ENCODE measurements around the gene RFESD. TPM values are rescaled to one million over a fixed set of nuclear protein-coding genes. Genes with fewer than 3 reads are reported as not detected.

The RFESD gene
- total RNA-seq, 2 donors from 2014 or later, result 4.0 to 14.8 TPM

DNA sequence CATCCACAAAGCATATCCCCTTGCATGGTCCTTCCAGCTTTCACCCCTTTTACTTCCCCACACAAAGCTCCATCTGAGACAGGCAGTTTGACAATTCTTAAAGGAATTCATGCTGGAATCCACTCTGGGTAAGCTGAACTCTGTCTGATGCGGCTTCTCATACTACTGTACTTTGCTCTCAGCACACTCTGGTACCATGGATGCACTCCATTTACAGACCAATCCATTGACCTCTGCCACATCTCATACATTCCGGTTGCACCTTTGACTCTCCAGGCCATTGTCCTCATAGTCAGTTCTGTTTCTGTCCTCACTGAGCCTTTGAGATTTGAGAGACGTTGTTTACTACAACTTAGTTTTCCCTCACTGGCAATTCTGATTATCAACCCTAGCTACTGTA, 24.0 kb downstream of the RFESD start:
- intact Hi-C loops (cut with DNase I), result no loop called here
- WGBS, result 96% methylated on average over 3 of the region's 3 CpGs

DNA sequence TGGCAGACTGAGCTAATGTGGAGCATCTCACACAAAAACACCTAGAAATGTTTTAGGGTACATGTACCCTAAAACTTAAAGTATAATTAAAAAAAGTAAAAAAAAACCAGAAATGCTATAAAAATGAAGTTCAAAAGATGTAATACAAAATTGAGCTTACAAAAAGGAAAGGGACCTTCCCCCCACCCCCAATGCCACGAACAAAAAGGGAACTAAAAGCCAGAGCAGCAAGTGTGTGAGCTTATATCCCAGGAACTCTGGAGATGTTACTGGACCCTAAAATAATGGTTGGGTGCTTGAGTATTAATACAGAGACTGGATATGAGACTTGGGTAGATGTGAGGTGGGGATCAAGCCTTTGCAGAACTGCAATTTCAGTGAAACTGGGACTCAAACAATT, 25.2 kb downstream of the RFESD start:
- H3K4me1 ChIP-seq (replicated peaks), result no peaks in the 10 kb centered on the region
- DNase-seq (ENCODE audit: low spot score), result no peak
- no peak overlapping the region for H3K27ac ChIP-seq
- H3K9me3 ChIP-seq, result no peaks in the 10 kb centered on the region
- H3K36me3 ChIP-seq, result no peaks in the 10 kb centered on the region
- WGBS, result 87% methylated on average over 1 of the region's 1 CpG
- intact Hi-C loops (cut with DNase I), result no loop called here
- TF ChIP-seq POLR2A (IDR thresholded peaks at IDR 0.05), result no peak
- TF ChIP-seq, protein P1, sequence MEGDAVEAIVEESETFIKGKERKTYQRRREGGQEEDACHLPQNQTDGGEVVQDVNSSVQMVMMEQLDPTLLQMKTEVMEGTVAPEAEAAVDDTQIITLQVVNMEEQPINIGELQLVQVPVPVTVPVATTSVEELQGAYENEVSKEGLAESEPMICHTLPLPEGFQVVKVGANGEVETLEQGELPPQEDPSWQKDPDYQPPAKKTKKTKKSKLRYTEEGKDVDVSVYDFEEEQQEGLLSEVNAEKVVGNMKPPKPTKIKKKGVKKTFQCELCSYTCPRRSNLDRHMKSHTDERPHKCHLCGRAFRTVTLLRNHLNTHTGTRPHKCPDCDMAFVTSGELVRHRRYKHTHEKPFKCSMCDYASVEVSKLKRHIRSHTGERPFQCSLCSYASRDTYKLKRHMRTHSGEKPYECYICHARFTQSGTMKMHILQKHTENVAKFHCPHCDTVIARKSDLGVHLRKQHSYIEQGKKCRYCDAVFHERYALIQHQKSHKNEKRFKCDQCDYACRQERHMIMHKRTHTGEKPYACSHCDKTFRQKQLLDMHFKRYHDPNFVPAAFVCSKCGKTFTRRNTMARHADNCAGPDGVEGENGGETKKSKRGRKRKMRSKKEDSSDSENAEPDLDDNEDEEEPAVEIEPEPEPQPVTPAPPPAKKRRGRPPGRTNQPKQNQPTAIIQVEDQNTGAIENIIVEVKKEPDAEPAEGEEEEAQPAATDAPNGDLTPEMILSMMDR (IDR thresholded peaks at IDR 0.05), result no peak
- no peak for TF ChIP-seq POLR2AphosphoS5 (IDR thresholded peaks at IDR 0.05)
- no peaks in the 10 kb centered on the region for H3K27me3 ChIP-seq (replicated peaks; ENCODE audit: insufficient read depth)
- no peak overlapping the region for H3K4me3 ChIP-seq

More for the DNA sequence above, 24.0 kb downstream of the RFESD start:
- Histone ChIP-seq H3K27ac (peak overlapping the region; percentile 43 to 45), H3K4me1 (replicated peaks) (no peaks in the 10 kb centered on the region), H3K27me3 (replicated peaks; ENCODE audit: insufficient read depth) (no peaks in the 10 kb centered on the region), H3K9me3 (no peaks in the 10 kb centered on the region), H3K4me3 (no peak overlapping the region), H3K36me3 (no peaks in the 10 kb centered on the region)
- TF ChIP-seq, protein P1 (IDR thresholded peaks at IDR 0.05), result no peak
- no peak for TF ChIP-seq POLR2AphosphoS5 (IDR thresholded peaks at IDR 0.05)
- TF ChIP-seq POLR2A (IDR thresholded peaks at IDR 0.05), result no peak
- no peak for DNase-seq (ENCODE audit: low spot score)

DNA sequence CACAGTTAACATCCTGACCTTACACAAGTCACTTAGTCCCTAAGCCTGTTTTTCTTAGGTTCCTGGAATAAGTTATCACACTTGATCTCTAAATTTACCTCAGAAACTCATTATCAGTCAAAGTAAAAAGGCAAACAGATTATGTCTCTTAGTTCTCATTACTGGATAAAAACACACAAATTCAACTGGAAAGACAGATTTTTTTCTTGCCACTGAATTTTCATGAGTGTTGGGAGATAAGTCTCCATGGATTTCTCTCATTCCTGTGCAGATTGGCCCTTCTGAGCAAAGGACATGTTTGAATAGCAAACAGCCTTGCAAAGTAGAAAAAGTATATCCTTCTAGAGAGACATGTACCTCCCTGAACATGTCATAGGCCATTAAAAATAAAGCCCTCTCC, 26.1 kb downstream of the RFESD start:
- no peak for DNase-seq (ENCODE audit: low spot score)
- no peaks in the 10 kb centered on the region for H3K9me3 ChIP-seq
- H3K27me3 ChIP-seq (replicated peaks; ENCODE audit: insufficient read depth), result no peaks in the 10 kb centered on the region
- no peaks in the 10 kb centered on the region for H3K4me1 ChIP-seq (replicated peaks)
- H3K27ac ChIP-seq, result no peak overlapping the region
- intact Hi-C loops (cut with DNase I), result no loop called here
- no peaks in the 10 kb centered on the region for H3K36me3 ChIP-seq
- H3K4me3 ChIP-seq, result no peak overlapping the region
- no peak for TF ChIP-seq POLR2A (IDR thresholded peaks at IDR 0.05)
- TF ChIP-seq, protein P1 (IDR thresholded peaks at IDR 0.05), result no peak
- no peak for TF ChIP-seq POLR2AphosphoS5 (IDR thresholded peaks at IDR 0.05)

DNA sequence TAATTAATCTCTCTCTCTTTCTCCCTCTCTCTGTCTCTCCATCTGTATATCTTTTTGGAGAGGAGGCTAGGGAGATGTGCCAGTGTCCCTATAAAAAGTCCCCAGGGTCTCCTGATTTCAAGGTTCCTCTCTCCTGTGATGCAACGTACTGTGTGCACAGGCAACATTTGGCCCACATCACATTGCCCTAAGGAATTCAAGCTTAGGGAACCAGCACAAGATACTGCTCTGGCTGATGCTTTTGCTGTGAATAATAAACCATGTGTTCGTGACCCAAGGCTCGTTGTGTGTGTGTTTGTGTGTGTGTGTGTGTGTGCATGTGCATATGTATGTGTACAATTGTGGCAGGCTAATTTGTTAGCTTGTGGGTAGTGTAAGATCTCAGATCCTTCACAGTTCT, 26.5 kb downstream of the RFESD start:
- Histone ChIP-seq H3K4me1 (replicated peaks) (no peaks in the 10 kb centered on the region), H3K4me3 (no peak overlapping the region), H3K9me3 (no peaks in the 10 kb centered on the region), H3K36me3 (no peaks in the 10 kb centered on the region), H3K27ac (no peak overlapping the region), H3K27me3 (replicated peaks; ENCODE audit: insufficient read depth) (no peaks in the 10 kb centered on the region)
- no peak for DNase-seq (ENCODE audit: low spot score)
- TF ChIP-seq POLR2AphosphoS5 (IDR thresholded peaks at IDR 0.05) (no peak), POLR2A (IDR thresholded peaks at IDR 0.05) (no peak)
- TF ChIP-seq, protein P1 (IDR thresholded peaks at IDR 0.05), result no peak
- WGBS, result 71% methylated on average over 3 of the region's 3 CpGs
- intact Hi-C loops (cut with DNase I), result no loop called here

DNA sequence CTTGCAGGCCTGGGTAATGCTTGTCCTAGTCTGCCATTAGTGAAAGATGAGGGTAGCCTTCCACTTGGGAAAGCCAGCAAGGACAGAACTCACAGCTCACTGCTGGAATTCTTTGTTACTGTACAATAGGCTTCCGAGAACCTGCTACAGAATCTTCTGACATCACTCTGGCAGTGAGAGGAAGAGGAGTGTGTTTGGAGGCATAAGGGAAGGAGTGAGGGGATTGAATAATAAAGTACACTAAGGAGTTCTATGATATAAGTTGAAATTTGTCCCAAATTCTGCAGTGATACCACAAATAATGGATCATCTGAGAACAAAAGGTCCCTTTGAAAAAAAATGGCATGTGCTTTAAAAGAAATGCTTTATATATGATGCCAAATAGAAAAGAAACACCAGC, 36.3 kb downstream of the RFESD start, which contains the start of gene SPATA9:
Gene SPATA9, minus strand, starts transcription at position 101 of the 400 bp plus-strand sequence. CDS start 137 bp downstream, outside the sequence.
- Histone ChIP-seq H3K27ac (no peak within 1 kb of the TSS), H3K4me3 (no peak within 1 kb of the TSS), H3K27me3 (replicated peaks; ENCODE audit: insufficient read depth) (no peaks in the 10 kb centered on the region), H3K9me3 (no peaks in the 10 kb centered on the region), H3K36me3 (no peaks in the 10 kb centered on the region), H3K4me1 (replicated peaks) (no peaks in the 10 kb centered on the region)
- WGBS, result 77% methylated on average over 1 of the region's 1 CpG
- TF ChIP-seq, protein P1 (IDR thresholded peaks at IDR 0.05), result no peak
- TF ChIP-seq POLR2A (IDR thresholded peaks at IDR 0.05), result no peak
- no peak for TF ChIP-seq POLR2AphosphoS5 (IDR thresholded peaks at IDR 0.05)
- intact Hi-C loops (cut with DNase I), result no loop called here
- DNase-seq (ENCODE audit: low spot score), result no peak
